GM19328 (cell line): ENCODE data around the gene GALNT2.
A peak's percentile ranks its signal among the peaks of the same experiment; 100 is the strongest.

ENCODE experiments used
- ATAC-seq: cut with Tn5 transposase; IDR thresholded peaks from one replicate; pipeline ENCODE4 v1.9.1; 2021; ENCODE audit warnings: mild to moderate bottlenecking, moderate library complexity; ENCODE audit not compliant: unreplicated experiment

Gene GALNT2

GRCh38 chr1:230050973-230051735 is 15.9 kb upstream of the GALNT2 start:
- ATAC-seq = no peak

DNA sequence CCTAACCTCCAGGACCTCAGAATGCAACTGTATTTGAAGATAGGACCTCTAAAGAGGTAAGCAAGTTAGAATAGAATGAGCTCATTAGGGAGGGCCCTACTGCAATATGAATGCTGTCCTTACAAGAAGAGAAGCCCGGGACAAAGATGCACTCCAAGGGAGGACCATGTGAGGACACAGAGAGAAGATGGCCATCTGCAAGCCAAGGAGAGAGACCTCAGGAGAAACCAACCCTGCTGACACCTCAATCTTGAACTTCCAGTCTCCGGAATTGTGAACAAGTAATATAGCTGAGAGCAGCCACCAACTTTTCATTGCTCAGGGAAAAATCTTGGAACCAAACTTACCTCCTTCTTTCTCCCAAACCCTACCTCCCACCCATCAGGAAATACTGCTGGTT is 15.0 kb upstream of the GALNT2 start:
- ATAC-seq = no peak

DNA sequence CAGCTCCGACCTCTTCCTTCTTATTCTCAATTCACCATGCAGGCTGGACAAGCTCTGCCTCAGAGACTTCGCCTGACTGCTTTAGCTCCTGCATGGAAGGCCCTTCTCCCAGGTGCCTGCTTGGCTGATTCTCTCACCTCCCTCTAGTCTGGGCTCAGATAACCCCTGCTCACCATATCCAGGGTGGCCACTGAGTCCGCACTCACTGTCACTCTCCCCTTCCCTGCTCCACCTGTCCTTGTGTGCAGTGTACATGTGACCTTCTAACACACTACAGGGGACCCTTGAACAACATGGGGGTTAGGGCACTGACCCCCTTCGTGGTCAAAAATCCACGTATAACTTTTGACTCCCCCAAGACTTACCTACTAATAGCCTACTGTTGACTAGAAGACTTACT is 14.4 kb upstream of the GALNT2 start:
- ATAC-seq = no peak

GRCh38 chr1:230054092-230054749 is 12.8 kb upstream of the GALNT2 start:
- ATAC-seq = no peak

GRCh38 chr1:230056098-230056497 is 10.9 kb upstream of the GALNT2 start:
- ATAC-seq = no peak

DNA sequence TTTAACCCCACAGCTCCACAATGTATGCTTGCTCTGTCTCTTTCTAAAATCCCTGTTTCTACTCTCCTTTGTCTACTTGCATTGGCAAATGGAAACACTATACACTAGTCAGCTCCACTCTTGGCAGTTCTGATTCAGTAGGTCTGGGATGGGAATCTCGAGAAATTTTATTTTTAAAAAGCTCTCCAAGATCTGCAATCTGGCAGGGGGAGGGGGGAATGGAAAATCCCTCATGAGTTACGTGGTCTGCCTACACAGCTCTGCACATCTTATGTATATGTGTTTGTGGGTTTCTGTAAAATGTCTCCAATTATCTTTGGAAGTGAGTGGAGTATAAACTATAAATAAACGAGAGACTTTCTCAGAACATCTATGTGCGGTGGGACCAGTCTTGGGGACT is 9.9 kb upstream of the GALNT2 start:
- no peak for ATAC-seq

DNA sequence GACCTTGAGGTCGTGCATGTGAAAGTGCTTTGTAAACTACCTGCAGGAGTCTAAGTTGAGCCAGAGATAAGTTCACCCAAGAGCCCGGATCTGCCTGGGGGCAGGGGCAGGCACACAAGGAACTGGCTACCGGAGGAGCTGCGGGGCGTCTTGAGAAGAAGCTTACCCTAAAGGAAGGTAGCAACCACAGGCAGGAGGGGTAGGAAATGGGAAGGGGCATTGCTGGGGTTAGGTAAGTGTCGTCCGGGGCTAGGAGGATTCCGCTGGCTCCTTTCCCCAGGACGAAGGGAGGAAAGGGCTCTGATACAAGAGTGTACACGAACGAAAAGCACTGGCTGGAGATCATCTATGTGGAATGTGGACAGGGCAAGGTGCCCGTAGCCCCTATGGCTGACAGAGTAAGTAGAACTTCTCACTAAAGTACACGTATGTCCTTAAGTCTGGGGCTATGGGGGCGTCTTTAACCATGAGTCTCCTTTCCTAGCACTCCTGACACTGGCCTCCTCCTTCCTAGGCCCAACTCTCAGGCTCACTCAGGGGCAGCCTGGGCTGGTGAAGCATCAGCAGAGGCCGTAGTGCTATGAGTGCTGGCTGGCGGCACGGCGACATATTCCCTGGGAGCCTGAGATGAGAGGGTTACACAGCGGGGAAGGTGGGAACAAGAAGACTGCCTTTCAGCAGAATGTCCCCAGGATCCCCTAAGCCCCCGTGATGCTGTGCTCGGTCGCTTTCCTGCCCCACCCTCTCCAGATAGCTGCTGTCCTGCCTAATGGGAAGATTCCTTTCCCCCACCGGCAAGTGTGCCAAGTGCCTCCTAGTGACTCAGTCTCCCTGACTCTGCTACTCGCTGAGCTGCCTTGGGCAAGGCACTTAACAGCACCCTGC is 9.1 kb upstream of the GALNT2 start:
- no peak for ATAC-seq

DNA sequence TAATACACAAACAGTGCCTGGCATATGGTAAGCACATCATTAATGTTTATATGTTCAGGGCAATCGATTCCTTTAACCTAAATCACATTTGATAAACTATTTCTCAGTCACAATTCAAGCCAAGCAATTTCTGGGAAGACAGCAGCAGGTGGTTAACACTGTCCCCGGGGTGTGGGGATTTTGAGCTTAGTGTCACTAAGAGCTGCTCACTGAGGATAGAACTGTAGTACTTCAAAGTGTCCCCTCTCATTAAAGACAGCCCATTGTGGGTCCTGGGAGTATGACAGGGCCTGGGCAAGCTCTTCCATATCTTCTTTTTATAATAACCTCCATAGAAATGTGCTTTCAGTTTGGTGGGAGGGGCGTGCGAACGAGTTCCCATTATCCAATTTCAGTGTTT is 8.4 kb upstream of the GALNT2 start:
- ATAC-seq = no peak

DNA sequence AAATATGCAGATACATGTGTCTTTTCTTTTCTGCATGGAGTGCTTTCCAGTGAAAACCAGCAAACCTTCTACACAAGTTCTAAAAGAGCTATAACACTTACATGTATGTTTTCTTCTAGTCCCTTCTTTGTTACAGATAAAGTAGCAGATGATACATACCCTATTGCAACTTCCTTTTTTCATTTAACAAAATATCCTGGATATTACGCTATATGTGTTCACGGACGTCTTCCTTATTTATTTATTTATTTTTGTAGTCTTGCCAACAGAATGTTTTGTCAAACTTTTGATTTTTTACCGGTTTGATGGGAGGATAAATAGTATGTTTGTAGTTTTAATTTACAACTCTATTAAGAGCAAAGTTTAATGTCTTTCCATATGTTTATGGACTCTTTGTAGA is 5.2 kb upstream of the GALNT2 start:
- no peak for ATAC-seq

GRCh38 chr1:230062521-230062920 is 4.5 kb upstream of the GALNT2 start:
- no peak for ATAC-seq

DNA sequence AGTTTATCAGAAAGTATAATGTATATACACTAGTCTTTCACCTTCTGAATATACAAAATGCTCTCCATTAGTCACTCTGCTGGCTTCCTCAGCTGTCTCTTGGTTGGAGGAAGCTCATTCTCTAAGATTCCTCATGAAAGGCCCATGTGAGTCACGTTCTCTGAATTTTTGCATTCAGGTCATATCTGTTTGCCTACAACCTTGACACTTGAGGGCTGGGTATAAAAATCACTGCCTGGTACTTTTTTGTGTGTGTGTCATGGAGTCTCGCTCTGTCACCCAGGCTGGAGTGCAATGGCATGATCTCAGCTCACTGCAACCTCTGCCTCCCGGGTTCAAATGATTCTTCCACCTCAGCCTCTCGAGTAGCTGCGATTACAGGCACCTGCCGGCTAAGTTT is 2.8 kb upstream of the GALNT2 start:
- ATAC-seq = no peak

DNA sequence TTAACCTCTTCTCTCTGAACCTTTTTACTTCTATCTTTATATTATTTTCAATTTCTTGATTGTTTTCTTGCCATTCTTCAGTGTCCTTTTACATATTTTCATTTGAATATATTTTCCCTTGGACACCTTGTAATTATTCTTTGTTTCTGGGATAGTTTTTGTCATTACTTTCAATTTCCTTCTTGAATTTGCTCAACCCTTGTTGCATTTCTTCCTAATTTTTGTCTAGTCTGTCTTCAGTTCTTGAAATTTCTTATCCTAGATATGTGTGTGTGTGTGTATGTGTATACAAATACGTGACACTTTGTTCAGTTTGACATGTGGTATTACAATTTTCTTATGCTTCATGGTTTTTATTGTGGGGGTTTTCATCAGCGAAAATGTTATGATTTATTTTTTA is 1.9 kb upstream of the GALNT2 start:
- no peak for ATAC-seq

DNA sequence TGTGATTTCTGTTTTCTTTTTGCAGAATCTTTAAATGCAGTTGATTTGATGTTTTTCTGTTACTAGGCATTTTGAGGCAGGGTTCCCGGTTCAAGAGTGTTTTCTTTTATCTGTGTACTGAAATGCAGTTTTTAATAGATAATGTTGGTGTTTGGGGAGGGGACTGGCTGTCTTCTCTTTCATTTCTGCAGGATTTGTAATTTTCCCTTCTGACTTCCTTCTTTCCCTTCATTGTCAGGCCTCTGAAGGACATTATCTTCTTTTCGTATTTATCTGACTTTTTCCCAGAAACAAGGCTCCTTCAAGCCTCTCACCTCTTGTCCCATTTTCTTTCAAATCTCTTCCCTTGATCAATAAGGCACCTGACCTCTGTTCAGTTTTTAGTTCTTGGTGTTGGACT is 1.5 kb upstream of the GALNT2 start:
- no peak for ATAC-seq

- no peak for ATAC-seq
Observed at GRCh38 chr1:230066031-230066430, 1.0 kb upstream of the GALNT2 start.

DNA sequence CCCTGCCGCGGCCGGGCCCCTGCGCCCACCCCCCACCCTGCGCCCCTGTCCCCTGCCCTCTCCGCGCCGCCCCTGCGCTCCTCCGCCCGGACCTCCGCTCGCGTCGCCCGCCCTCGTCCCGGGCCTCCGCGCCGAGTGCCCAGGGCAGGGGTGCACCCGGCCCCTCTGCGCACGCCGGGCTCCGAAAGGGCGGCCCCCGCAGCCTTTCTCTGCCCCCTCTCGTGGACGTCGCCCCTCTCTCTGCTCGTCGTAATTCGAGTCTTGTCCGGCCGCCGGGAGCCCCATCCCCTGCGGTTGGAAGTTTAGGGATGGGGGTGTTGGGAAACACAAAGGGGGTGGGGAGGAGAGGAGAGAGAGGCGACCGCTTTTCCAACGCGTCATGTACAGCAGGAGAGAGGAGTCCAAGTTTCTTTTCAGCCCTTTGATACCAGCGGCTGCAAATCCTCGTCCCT is 407 bp downstream of the GALNT2 start:
- peak; percentile 19 for ATAC-seq

- ATAC-seq = no peak
Observed at GRCh38 chr1:230067871-230068620, 1.0 kb downstream of the GALNT2 start.

GRCh38 chr1:230068621-230068873 is 1.5 kb downstream of the GALNT2 start:
- no peak for ATAC-seq

DNA sequence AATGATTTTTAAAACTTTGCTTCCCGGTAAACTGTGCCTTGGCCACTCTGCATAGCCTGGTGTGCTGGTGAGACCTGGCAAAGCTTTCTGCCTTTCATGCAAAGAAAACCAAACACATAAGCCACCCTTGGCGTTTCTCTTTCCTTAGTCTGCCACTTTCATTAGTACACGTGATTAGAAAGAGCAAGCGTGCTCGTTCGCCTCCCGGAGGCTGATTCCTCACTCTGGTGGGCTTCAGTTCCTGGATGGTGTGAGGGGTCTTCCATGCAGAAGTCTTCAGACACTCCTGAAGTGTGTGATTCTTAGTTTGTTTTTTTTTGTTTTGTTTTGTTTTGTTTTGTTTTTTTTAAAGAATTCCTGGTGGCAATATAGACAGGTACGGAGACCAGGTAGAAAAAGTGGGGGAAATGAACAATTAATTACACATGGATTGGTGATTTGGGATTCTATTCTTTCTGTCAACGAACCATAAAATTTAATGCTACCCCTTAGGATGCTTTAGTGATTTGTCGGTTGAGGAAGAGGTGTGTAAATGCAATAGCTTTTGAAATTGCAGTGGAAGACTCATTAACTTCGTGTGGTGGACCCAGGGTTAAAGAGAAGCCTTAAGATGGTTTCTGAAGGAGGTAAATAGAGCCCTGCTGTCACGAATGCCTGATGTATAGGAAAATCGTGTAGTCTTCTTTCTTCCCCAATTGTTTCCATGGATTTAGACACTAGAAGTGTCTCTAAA is 2.1 kb downstream of the GALNT2 start:
- no peak for ATAC-seq

- ATAC-seq = no peak
Observed at GRCh38 chr1:230069796-230070195, 2.8 kb downstream of the GALNT2 start.
